CD4-positive, alpha-beta T cell (primary cell): ENCODE results near the gene ZSWIM5. TPM values are rescaled to one million over a fixed set of nuclear protein-coding genes. Genes with fewer than 3 reads are reported as not detected.

Source experiments
- ATAC-seq: fragments of 200-7000 bp; cut with Tn5 transposase; one replicate; pipeline ENCODE4 v1.10.0; 2022; ENCODE audit warnings: mild to moderate bottlenecking; ENCODE audit not compliant: poor library complexity
- CTCF ChIA-PET: fragments of 350-600 bp; sonication (Branson Sonifier 250); formaldehyde crosslinking; loops from one replicate; lab custom pipeline; 2021; ENCODE audit warnings: antibody characterized with exemption, inconsistent platforms; lab: Charles Lee
- POLR2A ChIA-PET: fragments of 350-600 bp; sonication (Branson Sonifier 250); formaldehyde crosslinking; loops from one replicate; lab custom pipeline; 2021; ENCODE audit warnings: antibody characterized with exemption, inconsistent platforms; lab: Charles Lee
- DNase-seq, 14 experiments: peaks; one replicate each; pipeline ENCODE4 v3.0.0-alpha.2; 2013 to 2020; ENCODE audit warnings: mixed read lengths in 2 of 14
- H3K27ac ChIP-seq, 2 donors: one replicate each; pipeline versions ENCODE4 v1.5.1 to v1.7.0; 2013; ENCODE audit warnings: low read length in 2 of 2, low read depth in 1 of 2, mild to moderate bottlenecking in 1 of 2
- H3K27me3 ChIP-seq, 2 experiments: 1 replicate in 1 of 2; 2 replicates in 1 of 2; pipeline versions ENCODE4 v1.6.1 to v1.7.0; 2013; ENCODE audit warnings: low read length in 2 of 2, control low read depth in 1 of 2, mild to moderate bottlenecking in 1 of 2, moderate library complexity in 1 of 2; ENCODE audit not compliant: insufficient read depth in 2 of 2, control insufficient read depth in 1 of 2
- H3K36me3 ChIP-seq: one replicate; pipeline ENCODE4 v1.6.1; 2013; ENCODE audit warnings: low read length, control low read depth; ENCODE audit not compliant: insufficient read depth
- H3K4me1 ChIP-seq: one replicate; pipeline ENCODE4 v1.6.1; 2013; ENCODE audit warnings: low read length, control low read depth; ENCODE audit not compliant: insufficient read depth
- H3K4me3 ChIP-seq: one replicate; pipeline ENCODE4 v1.5.1; 2013; ENCODE audit warnings: mild to moderate bottlenecking, low read length, moderate library complexity
- H3K9me3 ChIP-seq, 2 experiments: 1 replicate in 1 of 2; 2 replicates in 1 of 2; pipeline versions ENCODE4 v1.6.1 to v1.7.0; 2013; ENCODE audit warnings: low read length in 2 of 2, mild to moderate bottlenecking in 2 of 2, control low read depth in 1 of 2, moderate library complexity in 1 of 2; ENCODE audit not compliant: control insufficient read depth in 1 of 2, insufficient read depth in 1 of 2
- H3K27ac Mint-ChIP-seq: one replicate; pipeline ENCODE4 v1.8.0; 2020; ENCODE audit warnings: mixed read lengths
- H3K27me3 Mint-ChIP-seq: one replicate; pipeline ENCODE4 v1.8.0; 2021; ENCODE audit warnings: mixed read lengths
- H3K36me3 Mint-ChIP-seq: one replicate; pipeline ENCODE4 v1.8.0; 2021; ENCODE audit warnings: low read depth, mixed read lengths
- H3K4me1 Mint-ChIP-seq: one replicate; pipeline ENCODE4 v1.8.0; 2021; ENCODE audit warnings: low read depth, mixed read lengths
- H3K4me3 Mint-ChIP-seq: one replicate; pipeline ENCODE4 v1.8.0; 2020; ENCODE audit warnings: mild to moderate bottlenecking, mixed read lengths
- H3K9me3 Mint-ChIP-seq: one replicate; pipeline ENCODE4 v1.8.0; 2020; ENCODE audit warnings: mixed read lengths
- intact Hi-C, 2 experiments: fragments of 100-400 bp; cut with DNase I in 1 of 2; cut with micrococcal nuclease in 1 of 2; formaldehyde crosslinking; loops; one replicate each; pipeline versions ENCODE4 v1.15.1 to v1.9.0; 2023 to 2025; cut with DNase I, micrococcal nuclease
- total RNA-seq, 174 experiments: library from RNA in 2 of 174; stranded (reverse) in 2 of 174; gene quantifications; one replicate each; pipeline ENCODE4 v1.2.3 and lab custom pipeline; 2021 to 2026
- TF ChIP-seq, protein P1 (sequence below): fragments of 200-600 bp; IDR thresholded peaks from one replicate; pipeline ENCODE4 v1.8.0; 2022; ENCODE audit warnings: antibody characterized with exemption, mild to moderate bottlenecking

Gene ZSWIM5
- total RNA-seq, 2 experiments from 2014 or later = 0.91 to 1.1 TPM

DNA sequence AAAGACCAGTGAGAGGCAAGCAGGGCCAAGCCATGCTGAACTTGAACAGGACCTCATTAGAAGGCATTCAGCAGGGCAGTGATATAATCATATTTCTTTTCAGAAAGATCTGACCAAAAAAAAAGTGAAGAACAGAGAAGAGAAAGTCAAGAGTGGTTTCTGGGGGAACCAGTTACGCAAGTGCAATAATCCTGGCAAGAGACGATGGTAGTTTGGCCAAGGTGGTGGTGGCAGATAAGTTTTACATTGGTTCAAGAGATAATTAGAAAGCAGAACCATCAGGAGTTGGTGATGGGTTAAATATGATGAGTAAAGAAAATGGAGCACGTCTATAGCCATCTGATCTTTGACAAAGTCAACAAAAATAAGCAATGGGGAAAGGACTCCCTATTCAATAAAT, 54.3 kb downstream of the ZSWIM5 start:
- ATAC-seq = no peak
- ChIA-PET CTCF (no interaction called here), POLR2A (no interaction called here)
- Mint-ChIP-seq H3K4me3 (no peak overlapping the region), H3K36me3 (no peaks in the 10 kb centered on the region), H3K9me3 (no peaks in the 10 kb centered on the region), H3K27me3 (peaks cover 10% of the 10 kb centered on the region), H3K27ac (no peak overlapping the region), H3K4me1 (no peaks in the 10 kb centered on the region)
- no peaks in the 10 kb centered on the region for H3K27me3 ChIP-seq
- intact Hi-C loops = no loop called here
- DNase-seq = no peak
- TF ChIP-seq, protein P1, sequence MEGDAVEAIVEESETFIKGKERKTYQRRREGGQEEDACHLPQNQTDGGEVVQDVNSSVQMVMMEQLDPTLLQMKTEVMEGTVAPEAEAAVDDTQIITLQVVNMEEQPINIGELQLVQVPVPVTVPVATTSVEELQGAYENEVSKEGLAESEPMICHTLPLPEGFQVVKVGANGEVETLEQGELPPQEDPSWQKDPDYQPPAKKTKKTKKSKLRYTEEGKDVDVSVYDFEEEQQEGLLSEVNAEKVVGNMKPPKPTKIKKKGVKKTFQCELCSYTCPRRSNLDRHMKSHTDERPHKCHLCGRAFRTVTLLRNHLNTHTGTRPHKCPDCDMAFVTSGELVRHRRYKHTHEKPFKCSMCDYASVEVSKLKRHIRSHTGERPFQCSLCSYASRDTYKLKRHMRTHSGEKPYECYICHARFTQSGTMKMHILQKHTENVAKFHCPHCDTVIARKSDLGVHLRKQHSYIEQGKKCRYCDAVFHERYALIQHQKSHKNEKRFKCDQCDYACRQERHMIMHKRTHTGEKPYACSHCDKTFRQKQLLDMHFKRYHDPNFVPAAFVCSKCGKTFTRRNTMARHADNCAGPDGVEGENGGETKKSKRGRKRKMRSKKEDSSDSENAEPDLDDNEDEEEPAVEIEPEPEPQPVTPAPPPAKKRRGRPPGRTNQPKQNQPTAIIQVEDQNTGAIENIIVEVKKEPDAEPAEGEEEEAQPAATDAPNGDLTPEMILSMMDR = no peak
- H3K27ac ChIP-seq = no peak overlapping the region
- no peaks in the 10 kb centered on the region for H3K4me1 ChIP-seq
- no peaks in the 10 kb centered on the region for H3K36me3 ChIP-seq
- H3K9me3 ChIP-seq = no peaks in the 10 kb centered on the region
- no peak overlapping the region for H3K4me3 ChIP-seq

DNA sequence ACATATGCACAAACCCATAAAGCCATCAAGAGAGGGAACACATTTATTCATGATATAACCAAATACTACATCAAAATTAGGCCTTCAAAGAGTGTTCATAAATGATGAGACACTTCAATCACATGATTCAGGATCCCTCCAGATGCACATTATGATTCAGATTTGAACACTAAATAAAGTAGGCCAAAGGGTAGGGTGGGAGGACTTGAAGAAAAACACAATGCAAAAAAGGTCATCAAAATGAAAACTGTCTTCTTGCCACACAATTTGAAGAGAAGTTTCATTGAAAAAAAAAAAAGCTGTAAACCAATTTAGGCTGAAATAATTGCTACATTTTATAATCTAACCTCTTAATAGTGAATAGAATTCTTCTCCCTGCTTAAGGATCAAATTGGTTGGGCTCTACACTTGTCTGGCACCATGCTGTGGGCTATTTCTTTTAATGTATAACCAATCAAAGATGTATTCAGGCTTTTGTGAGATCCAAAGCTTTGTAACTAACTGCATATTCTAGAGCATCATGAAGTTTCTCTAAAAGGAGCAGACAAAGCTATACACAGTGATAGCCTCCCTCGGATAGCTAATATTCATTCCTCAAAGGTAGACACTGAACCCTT, 58.1 kb downstream of the ZSWIM5 start:
- H3K27ac ChIP-seq = no peak overlapping the region
- no peaks in the 10 kb centered on the region for H3K9me3 ChIP-seq
- DNase-seq (no peak), ATAC-seq (no peak)
- no peaks in the 10 kb centered on the region for H3K9me3 Mint-ChIP-seq
- intact Hi-C loops = no loop called here
- no peak overlapping the region for H3K4me3 ChIP-seq
- no peaks in the 10 kb centered on the region for H3K4me1 Mint-ChIP-seq
- no peaks in the 10 kb centered on the region for H3K27me3 ChIP-seq
- TF ChIP-seq, protein P1 = no peak
- H3K27ac Mint-ChIP-seq = no peak overlapping the region
- no peaks in the 10 kb centered on the region for H3K4me1 ChIP-seq
- CTCF ChIA-PET = interaction anchor here (0.6 kb wide), 1 partner anchor 56 kb away, joined by 3 read pairs; no protein-coding TSS in a partner anchor
- no peaks in the 10 kb centered on the region for H3K36me3 ChIP-seq
- POLR2A ChIA-PET = no interaction called here
- peaks cover under 1% of the 10 kb centered on the region for H3K27me3 Mint-ChIP-seq
- no peak overlapping the region for H3K4me3 Mint-ChIP-seq
- H3K36me3 Mint-ChIP-seq = no peaks in the 10 kb centered on the region

DNA sequence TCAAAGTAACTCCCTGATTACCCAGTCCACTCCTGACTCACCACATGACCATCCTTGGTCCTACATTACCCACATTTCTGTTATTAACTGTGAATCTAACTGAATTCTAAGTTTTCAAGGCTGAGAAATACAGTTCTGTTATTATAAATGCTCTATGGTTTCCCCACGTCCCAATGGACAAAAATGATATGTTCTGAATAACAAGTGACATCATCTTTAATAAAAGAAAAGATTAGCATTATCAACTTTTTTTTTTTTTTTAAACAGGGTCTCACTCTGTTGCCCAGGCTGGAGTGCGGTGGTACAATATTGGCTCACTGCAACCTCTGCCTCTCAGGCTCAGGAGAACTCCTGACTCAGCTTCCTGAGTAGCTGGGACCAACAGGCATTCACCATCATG, 59.6 kb downstream of the ZSWIM5 start:
- H3K4me3 ChIP-seq = no peak overlapping the region
- no peaks in the 10 kb centered on the region for H3K27me3 ChIP-seq
- ATAC-seq (no peak), DNase-seq (no peak)
- no peaks in the 10 kb centered on the region for H3K36me3 Mint-ChIP-seq
- H3K4me3 Mint-ChIP-seq = no peak overlapping the region
- H3K27me3 Mint-ChIP-seq = no peaks in the 10 kb centered on the region
- POLR2A ChIA-PET = no interaction called here
- TF ChIP-seq, protein P1 = no peak
- no peak overlapping the region for H3K27ac Mint-ChIP-seq
- no peaks in the 10 kb centered on the region for H3K36me3 ChIP-seq
- H3K4me1 Mint-ChIP-seq = no peaks in the 10 kb centered on the region
- CTCF ChIA-PET = no interaction called here
- no peaks in the 10 kb centered on the region for H3K4me1 ChIP-seq
- no peaks in the 10 kb centered on the region for H3K9me3 ChIP-seq
- H3K9me3 Mint-ChIP-seq = no peaks in the 10 kb centered on the region
- no peak overlapping the region for H3K27ac ChIP-seq
- intact Hi-C loops = no loop called here
